Panc1 (cell line): ENCODE data around the gene PNN.

Source experiments
- POLR2AphosphoS5 ChIP-seq: IDR thresholded peaks from 2 replicates; pipeline ENCODE4 v1.6.1; 2012; ENCODE audit warnings: mild to moderate bottlenecking, low read depth, low read length, moderate library complexity
- SIN3A ChIP-seq: IDR thresholded peaks from 2 replicates; pipeline ENCODE4 v1.6.1; 2012; ENCODE audit warnings: low read depth, mild to moderate bottlenecking, low read length, moderate library complexity, borderline replicate concordance; ENCODE audit not compliant: insufficient read depth
- TF ChIP-seq, protein P1 (sequence below): fragments of 450-650 bp; IDR thresholded peaks from 2 replicates; pipeline ENCODE4 v1.5.1; 2017; ENCODE audit warnings: mild to moderate bottlenecking
- TF ChIP-seq, protein P2 (sequence below), 2 experiments: IDR thresholded peaks; 2 replicates each; pipeline ENCODE4 v1.6.1; 2011 to 2012; ENCODE audit warnings: low read depth in 2 of 2, control low read depth in 1 of 2, low read length in 1 of 2, mild to moderate bottlenecking in 1 of 2, moderate library complexity in 1 of 2; ENCODE audit not compliant: insufficient read depth in 1 of 2

DNA sequence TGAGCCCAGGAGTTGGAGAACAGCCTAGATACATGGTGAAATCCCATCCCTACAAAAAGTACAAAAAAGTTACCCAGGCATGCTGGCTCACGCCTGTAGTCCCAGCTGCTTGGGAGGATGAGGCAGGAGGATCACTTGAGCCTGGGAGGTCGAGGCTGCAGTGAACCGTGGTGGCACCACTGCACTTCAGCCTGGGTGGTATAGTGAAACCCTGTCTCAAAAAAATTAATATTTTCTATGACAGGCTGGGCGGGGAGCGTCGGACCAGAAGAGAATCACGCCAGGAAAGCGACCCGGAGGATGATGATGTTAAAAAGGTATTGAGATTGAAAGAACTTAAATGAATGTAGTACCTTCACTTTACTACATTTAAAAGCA is 2.1 kb downstream of the PNN start:
- TF ChIP-seq, protein P1, sequence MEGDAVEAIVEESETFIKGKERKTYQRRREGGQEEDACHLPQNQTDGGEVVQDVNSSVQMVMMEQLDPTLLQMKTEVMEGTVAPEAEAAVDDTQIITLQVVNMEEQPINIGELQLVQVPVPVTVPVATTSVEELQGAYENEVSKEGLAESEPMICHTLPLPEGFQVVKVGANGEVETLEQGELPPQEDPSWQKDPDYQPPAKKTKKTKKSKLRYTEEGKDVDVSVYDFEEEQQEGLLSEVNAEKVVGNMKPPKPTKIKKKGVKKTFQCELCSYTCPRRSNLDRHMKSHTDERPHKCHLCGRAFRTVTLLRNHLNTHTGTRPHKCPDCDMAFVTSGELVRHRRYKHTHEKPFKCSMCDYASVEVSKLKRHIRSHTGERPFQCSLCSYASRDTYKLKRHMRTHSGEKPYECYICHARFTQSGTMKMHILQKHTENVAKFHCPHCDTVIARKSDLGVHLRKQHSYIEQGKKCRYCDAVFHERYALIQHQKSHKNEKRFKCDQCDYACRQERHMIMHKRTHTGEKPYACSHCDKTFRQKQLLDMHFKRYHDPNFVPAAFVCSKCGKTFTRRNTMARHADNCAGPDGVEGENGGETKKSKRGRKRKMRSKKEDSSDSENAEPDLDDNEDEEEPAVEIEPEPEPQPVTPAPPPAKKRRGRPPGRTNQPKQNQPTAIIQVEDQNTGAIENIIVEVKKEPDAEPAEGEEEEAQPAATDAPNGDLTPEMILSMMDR: no peak
- TF ChIP-seq, protein P2, sequence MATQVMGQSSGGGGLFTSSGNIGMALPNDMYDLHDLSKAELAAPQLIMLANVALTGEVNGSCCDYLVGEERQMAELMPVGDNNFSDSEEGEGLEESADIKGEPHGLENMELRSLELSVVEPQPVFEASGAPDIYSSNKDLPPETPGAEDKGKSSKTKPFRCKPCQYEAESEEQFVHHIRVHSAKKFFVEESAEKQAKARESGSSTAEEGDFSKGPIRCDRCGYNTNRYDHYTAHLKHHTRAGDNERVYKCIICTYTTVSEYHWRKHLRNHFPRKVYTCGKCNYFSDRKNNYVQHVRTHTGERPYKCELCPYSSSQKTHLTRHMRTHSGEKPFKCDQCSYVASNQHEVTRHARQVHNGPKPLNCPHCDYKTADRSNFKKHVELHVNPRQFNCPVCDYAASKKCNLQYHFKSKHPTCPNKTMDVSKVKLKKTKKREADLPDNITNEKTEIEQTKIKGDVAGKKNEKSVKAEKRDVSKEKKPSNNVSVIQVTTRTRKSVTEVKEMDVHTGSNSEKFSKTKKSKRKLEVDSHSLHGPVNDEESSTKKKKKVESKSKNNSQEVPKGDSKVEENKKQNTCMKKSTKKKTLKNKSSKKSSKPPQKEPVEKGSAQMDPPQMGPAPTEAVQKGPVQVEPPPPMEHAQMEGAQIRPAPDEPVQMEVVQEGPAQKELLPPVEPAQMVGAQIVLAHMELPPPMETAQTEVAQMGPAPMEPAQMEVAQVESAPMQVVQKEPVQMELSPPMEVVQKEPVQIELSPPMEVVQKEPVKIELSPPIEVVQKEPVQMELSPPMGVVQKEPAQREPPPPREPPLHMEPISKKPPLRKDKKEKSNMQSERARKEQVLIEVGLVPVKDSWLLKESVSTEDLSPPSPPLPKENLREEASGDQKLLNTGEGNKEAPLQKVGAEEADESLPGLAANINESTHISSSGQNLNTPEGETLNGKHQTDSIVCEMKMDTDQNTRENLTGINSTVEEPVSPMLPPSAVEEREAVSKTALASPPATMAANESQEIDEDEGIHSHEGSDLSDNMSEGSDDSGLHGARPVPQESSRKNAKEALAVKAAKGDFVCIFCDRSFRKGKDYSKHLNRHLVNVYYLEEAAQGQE (IDR thresholded peaks at IDR 0.05; ENCODE audit: insufficient read depth in 1 of 2, low read depth in 2 of 2, low read length in 1 of 2): no peak
- TF ChIP-seq SIN3A (no peak), POLR2AphosphoS5 (no peak)
